Adrenal gland (tissue), 5 donors: ENCODE results near the gene MACF1.

ENCODE experiments used
- POLR2A ChIP-seq, 2 donors: fragments of 450-650 bp; IDR thresholded peaks; one replicate each; pipeline ENCODE4 v1.6.1; 2017; ENCODE audit warnings: antibody characterized with exemption in 2 of 2, mild to moderate bottlenecking in 2 of 2, moderate library complexity in 1 of 2
- TF ChIP-seq, protein P1 (sequence below), 6 experiments: fragments of 450-650 bp in 4 of 6; fragments of 200-600 bp in 2 of 6; sonication (generic) in 1 of 6; IDR thresholded peaks; 1 replicate in 5 of 6; 2 replicates in 1 of 6; pipeline versions ENCODE4 v1.5.1 to v1.8.0; 2016 to 2021; ENCODE audit warnings: antibody characterized with exemption in 6 of 6, mild to moderate bottlenecking in 2 of 6, moderate library complexity in 1 of 6
- donor health status: DM: no; HTN: no; CAD: no.

- TF ChIP-seq, protein P1, sequence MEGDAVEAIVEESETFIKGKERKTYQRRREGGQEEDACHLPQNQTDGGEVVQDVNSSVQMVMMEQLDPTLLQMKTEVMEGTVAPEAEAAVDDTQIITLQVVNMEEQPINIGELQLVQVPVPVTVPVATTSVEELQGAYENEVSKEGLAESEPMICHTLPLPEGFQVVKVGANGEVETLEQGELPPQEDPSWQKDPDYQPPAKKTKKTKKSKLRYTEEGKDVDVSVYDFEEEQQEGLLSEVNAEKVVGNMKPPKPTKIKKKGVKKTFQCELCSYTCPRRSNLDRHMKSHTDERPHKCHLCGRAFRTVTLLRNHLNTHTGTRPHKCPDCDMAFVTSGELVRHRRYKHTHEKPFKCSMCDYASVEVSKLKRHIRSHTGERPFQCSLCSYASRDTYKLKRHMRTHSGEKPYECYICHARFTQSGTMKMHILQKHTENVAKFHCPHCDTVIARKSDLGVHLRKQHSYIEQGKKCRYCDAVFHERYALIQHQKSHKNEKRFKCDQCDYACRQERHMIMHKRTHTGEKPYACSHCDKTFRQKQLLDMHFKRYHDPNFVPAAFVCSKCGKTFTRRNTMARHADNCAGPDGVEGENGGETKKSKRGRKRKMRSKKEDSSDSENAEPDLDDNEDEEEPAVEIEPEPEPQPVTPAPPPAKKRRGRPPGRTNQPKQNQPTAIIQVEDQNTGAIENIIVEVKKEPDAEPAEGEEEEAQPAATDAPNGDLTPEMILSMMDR (IDR thresholded peaks at IDR 0.05), result no peak
- no peak for TF ChIP-seq POLR2A (IDR thresholded peaks at IDR 0.05)
Measured at GRCh38 chr1:39269349-39269748, 64.9 kb downstream of the MACF1 start.
